ENCODE measurements around the gene MPRIP.

GRCh38 chr17:17077101-17077500, 34.8 kb downstream of the MPRIP start:
- TF ChIP-seq CTCF (IDR thresholded peaks at IDR 0.05) (no peak), POLR2A (IDR thresholded peaks at IDR 0.05) (no peak), EP300 (IDR thresholded peaks at IDR 0.05) (no peak)

All from sigmoid colon (tissue), 4 donors.